GM23338 (cell line): Measurements from ENCODE around the gene SLC12A3. TPM values are rescaled to one million over a fixed set of nuclear protein-coding genes. Genes with fewer than 3 reads are reported as not detected.

Source experiments
- ATAC-seq: fragments of 200-7000 bp; cut with Tn5 transposase; 3 replicates; pipeline ENCODE4 v1.9.1; 2020
- DNase-seq: peaks from one replicate; pipeline ENCODE4 v3.0.0-alpha.2; 2015; ENCODE audit warnings: low spot score
- H2AFZ ChIP-seq: fragments of 200-600 bp; sonication (generic); 2 replicates; pipeline ENCODE4 v1.8.0; 2016; ENCODE audit warnings: antibody characterized with exemption, mild to moderate bottlenecking, moderate library complexity
- H3F3A ChIP-seq: fragments of 200-600 bp; sonication (generic); replicated peaks from 2 replicates; pipeline ENCODE4 v1.8.0; 2017; ENCODE audit warnings: antibody characterized with exemption, mixed run types, low read depth
- H3K27ac ChIP-seq: fragments of 200-600 bp; sonication (generic); 2 replicates; pipeline ENCODE4 v1.6.1; 2016; ENCODE audit warnings: low read depth
- H3K27me3 ChIP-seq: fragments of 200-600 bp; sonication (generic); 2 replicates; pipeline ENCODE4 v1.8.0; 2016; ENCODE audit warnings: mild to moderate bottlenecking, mixed run types, moderate library complexity; ENCODE audit not compliant: insufficient read depth
- H3K36me3 ChIP-seq: fragments of 200-600 bp; sonication (generic); 2 replicates; pipeline ENCODE4 v1.8.0; 2016; ENCODE audit warnings: mild to moderate bottlenecking; ENCODE audit not compliant: insufficient read depth
- H3K4me1 ChIP-seq: fragments of 200-600 bp; sonication (generic); 2 replicates; pipeline ENCODE4 v1.8.0; 2016; ENCODE audit warnings: mild to moderate bottlenecking, moderate library complexity; ENCODE audit not compliant: insufficient read depth
- H3K4me2 ChIP-seq: fragments of 200-600 bp; sonication (generic); 2 replicates; pipeline ENCODE4 v1.7.1; 2017; ENCODE audit warnings: mixed run types
- H3K4me3 ChIP-seq: fragments of 200-600 bp; sonication (generic); 2 replicates; pipeline ENCODE4 v1.6.1; 2016; ENCODE audit warnings: mixed run types
- H3K79me2 ChIP-seq: fragments of 200-600 bp; sonication (generic); replicated peaks from 2 replicates; pipeline ENCODE4 v1.8.0; 2017; ENCODE audit warnings: mild to moderate bottlenecking; ENCODE audit not compliant: insufficient read depth
- H3K9me2 ChIP-seq: fragments of 200-600 bp; sonication (generic); 2 replicates; pipeline ENCODE4 v1.8.0; 2017; ENCODE audit not compliant: insufficient read depth
- H4K20me1 ChIP-seq: fragments of 200-600 bp; sonication (generic); replicated peaks from 2 replicates; pipeline ENCODE4 v1.8.0; 2017; ENCODE audit warnings: mild to moderate bottlenecking; ENCODE audit not compliant: insufficient read depth
- H3K27ac Mint-ChIP-seq: 2 replicates; pipeline ENCODE4 v1.8.0; 2020; ENCODE audit warnings: inconsistent platforms, mild to moderate bottlenecking, moderate library complexity, mixed read lengths
- H3K27me3 Mint-ChIP-seq: 3 replicates; pipeline ENCODE4 v1.8.0; 2022; ENCODE audit warnings: low read depth, mild to moderate bottlenecking, moderate library complexity, mixed read lengths, inconsistent platforms; ENCODE audit not compliant: insufficient read depth, poor library complexity
- H3K36me3 Mint-ChIP-seq: 3 replicates; pipeline ENCODE4 v1.8.0; 2021; ENCODE audit warnings: low read depth, mild to moderate bottlenecking, inconsistent platforms, moderate library complexity, mixed read lengths
- H3K4me1 Mint-ChIP-seq: 3 replicates; pipeline ENCODE4 v1.8.0; 2020; ENCODE audit warnings: mild to moderate bottlenecking, inconsistent platforms, mixed read lengths
- H3K4me3 Mint-ChIP-seq: 3 replicates; pipeline ENCODE4 v1.8.0; 2021; ENCODE audit warnings: moderate library complexity, mild to moderate bottlenecking, inconsistent platforms, mixed read lengths
- H3K9me3 Mint-ChIP-seq: 3 replicates; pipeline ENCODE4 v1.8.0; 2020; ENCODE audit warnings: moderate library complexity, mild to moderate bottlenecking, inconsistent platforms, mixed read lengths
- CREB1 ChIP-seq: fragments of 250-450 bp; sonication (Bioruptor Pico); IDR thresholded peaks from 2 replicates; pipeline ENCODE4 v1.5.0; 2020; ENCODE audit warnings: low read depth, mild to moderate bottlenecking, moderate library complexity
- EZH2 ChIP-seq: fragments of 200-600 bp; sonication (generic); IDR thresholded peaks from one replicate; pipeline ENCODE4 v1.8.0; 2017; ENCODE audit warnings: antibody characterized with exemption, mild to moderate bottlenecking, low read depth; ENCODE audit not compliant: unreplicated experiment
- EZH2phosphoT487 ChIP-seq: fragments of 200-600 bp; sonication (generic); IDR thresholded peaks from one replicate; pipeline ENCODE4 v1.8.1; 2018; ENCODE audit warnings: antibody characterized with exemption; ENCODE audit not compliant: unreplicated experiment
- NANOG ChIP-seq: IDR thresholded peaks from 2 replicates; pipeline ENCODE4 v1.6.1; 2016; ENCODE audit warnings: antibody characterized with exemption, borderline replicate concordance
- POLR2AphosphoS5 ChIP-seq: IDR thresholded peaks from 2 replicates; pipeline ENCODE4 v1.6.1; 2016; ENCODE audit warnings: antibody characterized with exemption, low read depth
- STAT1 ChIP-seq: IDR thresholded peaks from one replicate; pipeline ENCODE4 v1.6.1; 2016; ENCODE audit warnings: antibody characterized with exemption; ENCODE audit not compliant: unreplicated experiment
- ZNF331 ChIP-seq: fragments of 250-450 bp; sonication (Bioruptor Pico); IDR thresholded peaks from 2 replicates; pipeline ENCODE4 v1.5.0; 2020; ENCODE audit warnings: low read depth, mild to moderate bottlenecking, moderate library complexity
- polyA plus RNA-seq: library from polyadenylated mRNA; unstranded; fragments of >200 nt; fragmentation: Nextera tagmentation; extraction: Ambion mirVana; gene quantifications from 2 replicates; pipeline ENCODE4 v1.2.1, GENCODE V29; 2016
- total RNA-seq: library from RNA; depleted of rRNA; stranded (reverse); fragments of >200 nt; shearing (Covaris generic); gene quantifications from 2 replicates; pipeline ENCODE4 v1.2.3, GENCODE V29; 2014
- TF ChIP-seq, protein P1 (sequence below), 2 experiments: fragments of 200-600 bp in 1 of 2; sonication (generic) in 1 of 2; conservative IDR thresholded peaks; 2 replicates each; pipeline versions ENCODE4 v1.5.1 to v1.6.1; 2016 to 2017; ENCODE audit warnings: antibody characterized with exemption in 2 of 2, low read depth in 2 of 2, mild to moderate bottlenecking in 2 of 2, moderate library complexity in 1 of 2
- TF ChIP-seq, protein P2 (sequence below): IDR thresholded peaks from one replicate; pipeline ENCODE4 v1.6.1; 2018; ENCODE audit warnings: antibody characterized with exemption; ENCODE audit not compliant: unreplicated experiment
- TF ChIP-seq, protein P3 (sequence below): IDR thresholded peaks from 2 replicates; pipeline ENCODE4 v1.6.1; 2016; ENCODE audit warnings: antibody characterized with exemption

Gene SLC12A3
- total and polyA plus RNA-seq, 2 experiments from 2014 or later = not detected

DNA sequence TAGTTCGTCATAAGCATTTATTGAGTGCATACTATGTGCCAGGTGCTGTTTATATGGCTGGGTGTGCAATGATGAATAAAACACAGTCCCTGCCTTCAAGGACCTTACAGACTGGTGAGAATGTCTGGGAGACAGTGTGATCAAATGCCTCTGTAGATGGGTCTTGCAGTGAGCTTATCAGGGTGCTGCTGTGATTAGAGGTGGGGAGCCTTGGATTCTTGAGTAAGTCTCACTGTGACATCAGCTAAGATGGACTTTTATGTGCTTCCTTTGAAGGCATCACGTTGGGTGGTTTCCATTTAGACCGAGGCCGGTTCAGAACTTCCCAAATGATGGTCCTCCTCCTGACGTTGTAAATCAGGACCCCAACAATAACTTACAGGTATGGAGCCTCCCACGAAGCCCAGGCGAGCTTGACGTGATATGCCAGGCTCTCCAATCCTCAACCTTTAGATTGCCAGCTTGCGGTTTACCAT is 76.9 kb downstream of the SLC12A3 start (continued):
- TF ChIP-seq EZH2 (no peak), POLR2AphosphoS5 (no peak), EZH2phosphoT487 (no peak), STAT1 (no peak), CREB1 (CRISPR knock-in tag) (no peak), ZNF331 (CRISPR knock-in tag) (no peak)
- TF ChIP-seq, protein P1, sequence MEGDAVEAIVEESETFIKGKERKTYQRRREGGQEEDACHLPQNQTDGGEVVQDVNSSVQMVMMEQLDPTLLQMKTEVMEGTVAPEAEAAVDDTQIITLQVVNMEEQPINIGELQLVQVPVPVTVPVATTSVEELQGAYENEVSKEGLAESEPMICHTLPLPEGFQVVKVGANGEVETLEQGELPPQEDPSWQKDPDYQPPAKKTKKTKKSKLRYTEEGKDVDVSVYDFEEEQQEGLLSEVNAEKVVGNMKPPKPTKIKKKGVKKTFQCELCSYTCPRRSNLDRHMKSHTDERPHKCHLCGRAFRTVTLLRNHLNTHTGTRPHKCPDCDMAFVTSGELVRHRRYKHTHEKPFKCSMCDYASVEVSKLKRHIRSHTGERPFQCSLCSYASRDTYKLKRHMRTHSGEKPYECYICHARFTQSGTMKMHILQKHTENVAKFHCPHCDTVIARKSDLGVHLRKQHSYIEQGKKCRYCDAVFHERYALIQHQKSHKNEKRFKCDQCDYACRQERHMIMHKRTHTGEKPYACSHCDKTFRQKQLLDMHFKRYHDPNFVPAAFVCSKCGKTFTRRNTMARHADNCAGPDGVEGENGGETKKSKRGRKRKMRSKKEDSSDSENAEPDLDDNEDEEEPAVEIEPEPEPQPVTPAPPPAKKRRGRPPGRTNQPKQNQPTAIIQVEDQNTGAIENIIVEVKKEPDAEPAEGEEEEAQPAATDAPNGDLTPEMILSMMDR (conservative IDR thresholded peaks at IDR 0.05; ENCODE audit: low read depth in 2 of 2) = no peak

DNA sequence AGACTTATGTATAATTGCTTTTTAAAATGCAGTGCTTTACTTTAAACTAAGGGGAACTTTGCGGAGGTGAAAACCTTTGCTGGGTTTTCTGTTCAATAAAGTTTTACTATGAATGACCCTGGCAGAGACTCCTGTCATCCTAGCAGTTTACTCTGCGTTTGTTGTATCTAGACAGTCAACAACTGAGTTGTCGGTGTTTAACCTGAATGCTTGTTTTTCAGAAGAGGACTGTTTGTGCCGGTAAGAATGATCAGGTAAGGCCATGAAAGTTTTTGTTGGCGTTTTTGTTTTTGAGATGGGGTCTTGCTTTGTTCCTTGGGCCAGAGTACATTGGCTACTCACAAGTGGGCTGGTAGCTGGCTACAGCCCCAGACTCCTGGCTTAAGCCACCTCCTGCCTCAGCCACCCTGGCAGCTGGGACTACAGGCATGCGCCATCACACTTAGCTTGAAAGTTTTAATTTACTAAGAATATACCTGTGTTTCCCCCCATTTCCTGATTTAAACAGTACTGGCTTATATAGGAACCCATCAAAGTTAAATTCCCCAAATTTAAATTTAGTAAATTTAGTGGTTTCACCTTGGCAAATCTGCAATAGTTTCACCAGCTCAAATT is 78.9 kb downstream of the SLC12A3 start:
- no peak for DNase-seq
- Histone ChIP-seq H3K4me1 (no peaks in the 10 kb centered on the region), H3K27me3 (no peaks in the 10 kb centered on the region), H3K4me2 (no peak overlapping the region), H3F3A (no peaks in the 10 kb centered on the region), H3K27ac (no peak overlapping the region), H4K20me1 (peaks cover 5% of the 10 kb centered on the region; the same call in 1 of the 2 replicates), H3K36me3 (peaks cover 43% of the 10 kb centered on the region), H2AFZ (no peak overlapping the region), H3K79me2 (no peaks in the 10 kb centered on the region), H3K4me3 (no peak overlapping the region), H3K9me2 (no peaks in the 10 kb centered on the region)
- H3K4me1 Mint-ChIP-seq = peaks cover 13% of the 10 kb centered on the region
- TF ChIP-seq EZH2 (no peak), STAT1 (no peak), NANOG (no peak)
- TF ChIP-seq, protein P2, sequence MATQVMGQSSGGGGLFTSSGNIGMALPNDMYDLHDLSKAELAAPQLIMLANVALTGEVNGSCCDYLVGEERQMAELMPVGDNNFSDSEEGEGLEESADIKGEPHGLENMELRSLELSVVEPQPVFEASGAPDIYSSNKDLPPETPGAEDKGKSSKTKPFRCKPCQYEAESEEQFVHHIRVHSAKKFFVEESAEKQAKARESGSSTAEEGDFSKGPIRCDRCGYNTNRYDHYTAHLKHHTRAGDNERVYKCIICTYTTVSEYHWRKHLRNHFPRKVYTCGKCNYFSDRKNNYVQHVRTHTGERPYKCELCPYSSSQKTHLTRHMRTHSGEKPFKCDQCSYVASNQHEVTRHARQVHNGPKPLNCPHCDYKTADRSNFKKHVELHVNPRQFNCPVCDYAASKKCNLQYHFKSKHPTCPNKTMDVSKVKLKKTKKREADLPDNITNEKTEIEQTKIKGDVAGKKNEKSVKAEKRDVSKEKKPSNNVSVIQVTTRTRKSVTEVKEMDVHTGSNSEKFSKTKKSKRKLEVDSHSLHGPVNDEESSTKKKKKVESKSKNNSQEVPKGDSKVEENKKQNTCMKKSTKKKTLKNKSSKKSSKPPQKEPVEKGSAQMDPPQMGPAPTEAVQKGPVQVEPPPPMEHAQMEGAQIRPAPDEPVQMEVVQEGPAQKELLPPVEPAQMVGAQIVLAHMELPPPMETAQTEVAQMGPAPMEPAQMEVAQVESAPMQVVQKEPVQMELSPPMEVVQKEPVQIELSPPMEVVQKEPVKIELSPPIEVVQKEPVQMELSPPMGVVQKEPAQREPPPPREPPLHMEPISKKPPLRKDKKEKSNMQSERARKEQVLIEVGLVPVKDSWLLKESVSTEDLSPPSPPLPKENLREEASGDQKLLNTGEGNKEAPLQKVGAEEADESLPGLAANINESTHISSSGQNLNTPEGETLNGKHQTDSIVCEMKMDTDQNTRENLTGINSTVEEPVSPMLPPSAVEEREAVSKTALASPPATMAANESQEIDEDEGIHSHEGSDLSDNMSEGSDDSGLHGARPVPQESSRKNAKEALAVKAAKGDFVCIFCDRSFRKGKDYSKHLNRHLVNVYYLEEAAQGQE = no peak
- TF ChIP-seq, protein P3, sequence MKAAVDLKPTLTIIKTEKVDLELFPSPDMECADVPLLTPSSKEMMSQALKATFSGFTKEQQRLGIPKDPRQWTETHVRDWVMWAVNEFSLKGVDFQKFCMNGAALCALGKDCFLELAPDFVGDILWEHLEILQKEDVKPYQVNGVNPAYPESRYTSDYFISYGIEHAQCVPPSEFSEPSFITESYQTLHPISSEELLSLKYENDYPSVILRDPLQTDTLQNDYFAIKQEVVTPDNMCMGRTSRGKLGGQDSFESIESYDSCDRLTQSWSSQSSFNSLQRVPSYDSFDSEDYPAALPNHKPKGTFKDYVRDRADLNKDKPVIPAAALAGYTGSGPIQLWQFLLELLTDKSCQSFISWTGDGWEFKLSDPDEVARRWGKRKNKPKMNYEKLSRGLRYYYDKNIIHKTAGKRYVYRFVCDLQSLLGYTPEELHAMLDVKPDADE = no peak
- H3K9me3 Mint-ChIP-seq = no peaks in the 10 kb centered on the region
- peaks cover 6% of the 10 kb centered on the region for H3K27me3 Mint-ChIP-seq
- peaks cover 60% of the 10 kb centered on the region for H3K36me3 Mint-ChIP-seq
- no peak overlapping the region for H3K4me3 Mint-ChIP-seq
- no peak overlapping the region for H3K27ac Mint-ChIP-seq
- ATAC-seq = no peak
